Astrocyte (in vitro differentiated cells and primary cell): ENCODE data around the gene ATXN1.

ENCODE experiments used
- CTCF ChIP-seq: IDR thresholded peaks from 2 replicates; pipeline ENCODE4 v1.5.1; 2011; ENCODE audit warnings: low read depth, mild to moderate bottlenecking, inconsistent platforms, low read length, moderate library complexity; ENCODE audit not compliant: insufficient read depth
- EZH2 ChIP-seq: IDR thresholded peaks from 2 replicates; pipeline ENCODE4 v1.6.1; 2012; ENCODE audit warnings: mild to moderate bottlenecking, low read length, inconsistent platforms; ENCODE audit not compliant: insufficient read depth

DNA sequence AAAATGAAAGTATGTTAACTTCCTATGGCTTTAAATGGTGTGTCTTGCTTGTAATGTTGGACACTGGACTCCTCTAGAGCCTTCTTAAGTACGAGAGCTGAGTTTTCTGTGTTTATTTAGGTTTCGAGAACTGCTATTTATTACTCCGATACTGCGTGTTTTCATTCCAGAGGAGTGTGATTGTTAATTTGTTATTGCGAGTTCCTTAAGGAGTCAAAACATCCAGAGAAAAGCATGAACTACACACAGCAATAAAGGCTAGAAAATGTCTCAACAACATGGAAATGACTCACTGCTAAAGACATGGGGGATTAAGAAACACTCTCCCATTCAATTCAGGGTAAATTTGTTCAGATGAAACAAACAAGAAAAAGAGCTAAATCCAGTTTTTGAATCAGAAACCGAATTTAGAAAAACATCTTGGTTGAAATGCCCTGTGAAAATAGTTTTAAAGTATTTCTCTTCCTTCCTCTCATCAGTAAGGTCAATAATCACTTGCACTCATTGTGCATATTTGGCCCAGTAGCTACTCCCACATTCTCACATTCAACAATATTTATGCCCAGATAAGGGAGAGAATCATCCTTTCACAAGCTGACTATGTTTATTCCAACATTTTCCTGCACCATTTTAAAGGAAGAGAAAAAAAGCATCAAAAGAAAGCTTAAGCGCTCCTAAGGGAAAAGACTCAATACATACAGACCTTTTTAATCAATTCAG, 36.0 kb downstream of the ATXN1 start:
- TF ChIP-seq CTCF (no peak), EZH2 (no peak)
